BJ (cell line): Measurements from ENCODE around the gene GPR21. TPM values are rescaled to one million over a fixed set of nuclear protein-coding genes. Genes with fewer than 3 reads are reported as not detected.

ENCODE experiments used
- CTCF ChIA-PET: fragments of 350-600 bp; formaldehyde crosslinking; extraction: SDS; loops from one replicate; lab custom pipeline; 2021; ENCODE audit warnings: antibody characterized with exemption, inconsistent platforms; lab: Yijun Ruan, JAX
- POLR2A ChIA-PET: fragments of 300-600 bp; sonication (Branson Sonifier 250); formaldehyde crosslinking; extraction: SDS; loops from one replicate; lab custom pipeline; 2021; ENCODE audit warnings: antibody characterized with exemption; lab: Charles Lee
- DNase-seq: peaks from one replicate; pipeline ENCODE4 v3.0.0-alpha.2; 2011; ENCODE audit warnings: low read depth
- H3K27me3 ChIP-seq: 2 replicates; pipeline ENCODE4 v1.6.0; 2011; ENCODE audit warnings: low read length; ENCODE audit not compliant: control insufficient read depth, insufficient read depth
- H3K36me3 ChIP-seq: 2 replicates; pipeline ENCODE4 v1.5.1; 2011; ENCODE audit warnings: low read length; ENCODE audit not compliant: control insufficient read depth, insufficient read depth
- H3K4me3 ChIP-seq: 2 replicates; pipeline ENCODE4 v1.5.1; 2011; ENCODE audit warnings: low read depth, mild to moderate bottlenecking, control low read depth, low read length
- polyA plus RNA-seq: library from polyadenylated mRNA; depleted of rRNA; stranded (reverse); fragments of >200 nt; gene quantifications from 2 replicates; pipeline ENCODE4 v1.2.3, GENCODE V29; 2011
- TF ChIP-seq, protein P1 (sequence below): IDR thresholded peaks from 2 replicates; pipeline ENCODE4 v1.5.1; 2011; ENCODE audit warnings: low read depth, mild to moderate bottlenecking, control low read depth, inconsistent platforms, low read length, moderate library complexity; ENCODE audit not compliant: insufficient read depth

The GPR21 gene
- polyA plus RNA-seq, 1 experiment, result not detected

- no peak for DNase-seq
- Histone ChIP-seq H3K4me3 (no peak overlapping the region), H3K27me3 (no peaks in the 10 kb centered on the region), H3K36me3 (no peaks in the 10 kb centered on the region; the same call in 1 of the 2 replicates)
- ChIA-PET POLR2A (no interaction called here), CTCF (no interaction called here)
- TF ChIP-seq, protein P1, sequence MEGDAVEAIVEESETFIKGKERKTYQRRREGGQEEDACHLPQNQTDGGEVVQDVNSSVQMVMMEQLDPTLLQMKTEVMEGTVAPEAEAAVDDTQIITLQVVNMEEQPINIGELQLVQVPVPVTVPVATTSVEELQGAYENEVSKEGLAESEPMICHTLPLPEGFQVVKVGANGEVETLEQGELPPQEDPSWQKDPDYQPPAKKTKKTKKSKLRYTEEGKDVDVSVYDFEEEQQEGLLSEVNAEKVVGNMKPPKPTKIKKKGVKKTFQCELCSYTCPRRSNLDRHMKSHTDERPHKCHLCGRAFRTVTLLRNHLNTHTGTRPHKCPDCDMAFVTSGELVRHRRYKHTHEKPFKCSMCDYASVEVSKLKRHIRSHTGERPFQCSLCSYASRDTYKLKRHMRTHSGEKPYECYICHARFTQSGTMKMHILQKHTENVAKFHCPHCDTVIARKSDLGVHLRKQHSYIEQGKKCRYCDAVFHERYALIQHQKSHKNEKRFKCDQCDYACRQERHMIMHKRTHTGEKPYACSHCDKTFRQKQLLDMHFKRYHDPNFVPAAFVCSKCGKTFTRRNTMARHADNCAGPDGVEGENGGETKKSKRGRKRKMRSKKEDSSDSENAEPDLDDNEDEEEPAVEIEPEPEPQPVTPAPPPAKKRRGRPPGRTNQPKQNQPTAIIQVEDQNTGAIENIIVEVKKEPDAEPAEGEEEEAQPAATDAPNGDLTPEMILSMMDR, result no peak
Observed at GRCh38 chr9:123005964-123006363, 27.5 kb upstream of the GPR21 start.

DNA sequence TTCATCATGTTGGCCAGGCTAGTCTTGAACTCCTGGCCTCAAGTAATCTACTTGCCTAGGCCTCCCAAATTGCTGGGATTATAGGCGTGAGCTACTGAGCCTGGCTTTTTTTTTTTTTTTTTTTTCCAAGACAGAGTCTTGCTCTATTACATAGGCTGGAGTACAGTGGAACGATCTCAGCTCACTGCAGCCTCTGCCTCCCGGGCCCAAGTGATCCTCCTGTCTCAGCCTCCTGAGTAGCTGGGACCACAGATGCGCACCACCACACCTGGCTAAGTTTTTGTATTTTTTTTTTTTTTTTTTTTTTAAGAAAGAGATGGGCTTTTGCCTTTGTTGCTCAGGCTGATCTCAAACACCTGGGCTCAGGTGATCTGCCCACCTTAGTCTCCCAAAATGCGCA, 26.2 kb upstream of the GPR21 start:
- no peak overlapping the region for H3K4me3 ChIP-seq
- no peaks in the 10 kb centered on the region; the same call in 1 of the 2 replicates for H3K36me3 ChIP-seq
- ChIA-PET CTCF (interaction anchor here (0.6 kb wide), 1 partner anchor 219 kb away, joined by 4 read pairs; no protein-coding TSS in a partner anchor), POLR2A (no interaction called here)
- H3K27me3 ChIP-seq, result no peaks in the 10 kb centered on the region
- no peak for DNase-seq
- TF ChIP-seq, protein P1, result no peak

GRCh38 chr9:123008909-123009308, 24.6 kb upstream of the GPR21 start:
- no peaks in the 10 kb centered on the region for H3K27me3 ChIP-seq
- peaks cover 3% of the 10 kb centered on the region for H3K36me3 ChIP-seq
- TF ChIP-seq, protein P1, result no peak
- POLR2A ChIA-PET, result interaction anchor here (0.6 kb wide), 1 partner anchor 11 kb away, joined by 6 read pairs; no protein-coding TSS in a partner anchor
- DNase-seq, result no peak
- CTCF ChIA-PET, result interaction anchor here (1.5 kb wide), 1 partner anchor 340 kb away, joined by 3 read pairs; no protein-coding TSS in a partner anchor
- no peak overlapping the region for H3K4me3 ChIP-seq

GRCh38 chr9:123011380-123011779, 22.1 kb upstream of the GPR21 start:
- TF ChIP-seq, protein P1, result no peak
- ChIA-PET POLR2A (no interaction called here), CTCF (no interaction called here)
- no peaks in the 10 kb centered on the region for H3K27me3 ChIP-seq
- peaks cover 5% of the 10 kb centered on the region for H3K36me3 ChIP-seq
- H3K4me3 ChIP-seq, result no peak overlapping the region
- DNase-seq, result no peak

- Histone ChIP-seq H3K36me3 (peaks cover 9% of the 10 kb centered on the region), H3K27me3 (no peaks in the 10 kb centered on the region), H3K4me3 (no peak overlapping the region)
- POLR2A ChIA-PET, result no interaction called here
- no peak for DNase-seq
- CTCF ChIA-PET, result no interaction called here
- TF ChIP-seq, protein P1, result no peak
Observed at GRCh38 chr9:123011878-123012528, 21.5 kb upstream of the GPR21 start.
